Measurements from ENCODE around the gene RESF1.
"Not testable (repeated sequence)": the region's sequence is repeated elsewhere in the genome, so short reads cannot be mapped to it uniquely, and the experiment has no call there.

The RESF1 gene

GRCh38 chr12:31948697-31949359, 10.4 kb upstream of the RESF1 start:
- not testable (repeated sequence) for H3K9ac ChIP-seq (ENCODE audit: low read length); H3K4me1 ChIP-seq (ENCODE audit: control insufficient read depth, insufficient read depth, low read length); H3K4me3 ChIP-seq (ENCODE audit: low read depth, low read length); H3K27me3 ChIP-seq (ENCODE audit: control insufficient read depth, insufficient read depth, low read length); H3K27ac ChIP-seq (ENCODE audit: low read depth, low read length); H3K36me3 ChIP-seq (ENCODE audit: control insufficient read depth, insufficient read depth, low read length)
- peaks cover 62% of the 10 kb centered on the region for H3K9me3 ChIP-seq (ENCODE audit: control insufficient read depth, insufficient read depth, low read depth, low read length)

- Histone ChIP-seq H3K27ac (ENCODE audit: low read depth, low read length) (no peak overlapping the region), H3K4me1 (ENCODE audit: control insufficient read depth, insufficient read depth, low read length) (no peaks in the 10 kb centered on the region), H3K36me3 (ENCODE audit: control insufficient read depth, insufficient read depth, low read length) (no peaks in the 10 kb centered on the region), H3K9me3 (ENCODE audit: control insufficient read depth, insufficient read depth, low read depth, low read length) (peaks cover 54% of the 10 kb centered on the region), H3K9ac (ENCODE audit: low read length) (no peak overlapping the region), H3K4me3 (ENCODE audit: low read depth, low read length) (no peak overlapping the region), H3K27me3 (ENCODE audit: control insufficient read depth, insufficient read depth, low read length) (no peaks in the 10 kb centered on the region)
Measured at GRCh38 chr12:31950088-31950487, 9.1 kb upstream of the RESF1 start.

GRCh38 chr12:31950492-31950891, 8.7 kb upstream of the RESF1 start:
- H3K27ac ChIP-seq (ENCODE audit: low read depth, low read length): no peak overlapping the region
- H3K9me3 ChIP-seq (ENCODE audit: control insufficient read depth, insufficient read depth, low read depth, low read length): peaks cover 52% of the 10 kb centered on the region
- H3K27me3 ChIP-seq (ENCODE audit: control insufficient read depth, insufficient read depth, low read length): no peaks in the 10 kb centered on the region
- no peaks in the 10 kb centered on the region for H3K36me3 ChIP-seq (ENCODE audit: control insufficient read depth, insufficient read depth, low read length)
- H3K9ac ChIP-seq (ENCODE audit: low read length): no peak overlapping the region
- no peak overlapping the region for H3K4me3 ChIP-seq (ENCODE audit: low read depth, low read length)
- H3K4me1 ChIP-seq (ENCODE audit: control insufficient read depth, insufficient read depth, low read length): no peaks in the 10 kb centered on the region

GRCh38 chr12:31951008-31951407, 8.2 kb upstream of the RESF1 start:
- H3K9ac ChIP-seq (ENCODE audit: low read length): no peak overlapping the region
- no peak overlapping the region for H3K4me3 ChIP-seq (ENCODE audit: low read depth, low read length)
- H3K9me3 ChIP-seq (ENCODE audit: control insufficient read depth, insufficient read depth, low read depth, low read length): peaks cover 47% of the 10 kb centered on the region
- no peaks in the 10 kb centered on the region for H3K4me1 ChIP-seq (ENCODE audit: control insufficient read depth, insufficient read depth, low read length)
- no peak overlapping the region for H3K27ac ChIP-seq (ENCODE audit: low read depth, low read length)
- no peaks in the 10 kb centered on the region for H3K27me3 ChIP-seq (ENCODE audit: control insufficient read depth, insufficient read depth, low read length)
- H3K36me3 ChIP-seq (ENCODE audit: control insufficient read depth, insufficient read depth, low read length): no peaks in the 10 kb centered on the region

GRCh38 chr12:31951939-31952338, 7.3 kb upstream of the RESF1 start:
- no peaks in the 10 kb centered on the region for H3K27me3 ChIP-seq (ENCODE audit: control insufficient read depth, insufficient read depth, low read length)
- no peak overlapping the region for H3K9ac ChIP-seq (ENCODE audit: low read length)
- H3K4me1 ChIP-seq (ENCODE audit: control insufficient read depth, insufficient read depth, low read length): no peaks in the 10 kb centered on the region
- H3K9me3 ChIP-seq (ENCODE audit: control insufficient read depth, insufficient read depth, low read depth, low read length): peaks cover 45% of the 10 kb centered on the region
- no peaks in the 10 kb centered on the region; the same call in 1 of the 2 replicates for H3K36me3 ChIP-seq (ENCODE audit: control insufficient read depth, insufficient read depth, low read length)
- H3K4me3 ChIP-seq (ENCODE audit: low read depth, low read length): no peak overlapping the region
- no peak overlapping the region for H3K27ac ChIP-seq (ENCODE audit: low read depth, low read length)

GRCh38 chr12:31952418-31952817, 6.8 kb upstream of the RESF1 start:
- Histone ChIP-seq H3K4me3 (ENCODE audit: low read depth, low read length) (no peak overlapping the region), H3K9ac (ENCODE audit: low read length) (no peak overlapping the region), H3K27me3 (ENCODE audit: control insufficient read depth, insufficient read depth, low read length) (no peaks in the 10 kb centered on the region), H3K36me3 (ENCODE audit: control insufficient read depth, insufficient read depth, low read length) (no peaks in the 10 kb centered on the region; the same call in 1 of the 2 replicates), H3K9me3 (ENCODE audit: control insufficient read depth, insufficient read depth, low read depth, low read length) (peaks cover 43% of the 10 kb centered on the region), H3K27ac (ENCODE audit: low read depth, low read length) (no peak overlapping the region), H3K4me1 (ENCODE audit: control insufficient read depth, insufficient read depth, low read length) (no peaks in the 10 kb centered on the region)

GRCh38 chr12:31954925-31955858, 4.0 kb upstream of the RESF1 start:
- Histone ChIP-seq H3K9ac (ENCODE audit: low read length) (no peak overlapping the region), H3K4me3 (ENCODE audit: low read depth, low read length) (no peak overlapping the region), H3K9me3 (ENCODE audit: control insufficient read depth, insufficient read depth, low read depth, low read length) (peaks cover 25% of the 10 kb centered on the region; the same call in 1 of the 2 replicates), H3K4me1 (ENCODE audit: control insufficient read depth, insufficient read depth, low read length) (peaks cover 8% of the 10 kb centered on the region), H3K36me3 (ENCODE audit: control insufficient read depth, insufficient read depth, low read length) (no peaks in the 10 kb centered on the region; the same call in 1 of the 2 replicates), H3K27ac (ENCODE audit: low read depth, low read length) (no peak overlapping the region), H3K27me3 (ENCODE audit: control insufficient read depth, insufficient read depth, low read length) (no peaks in the 10 kb centered on the region)

GRCh38 chr12:31958569-31959160, 550 bp upstream of the RESF1 start:
- Histone ChIP-seq H3K9me3 (ENCODE audit: control insufficient read depth, insufficient read depth, low read depth, low read length) (peaks cover 9% of the 10 kb centered on the region; the same call in 1 of the 2 replicates), H3K36me3 (ENCODE audit: control insufficient read depth, insufficient read depth, low read length) (peaks cover 35% of the 10 kb centered on the region), H3K27me3 (ENCODE audit: control insufficient read depth, insufficient read depth, low read length) (no peaks in the 10 kb centered on the region), H3K9ac (ENCODE audit: low read length) (peak overlapping the region; percentile 99), H3K4me1 (ENCODE audit: control insufficient read depth, insufficient read depth, low read length) (peaks cover 27% of the 10 kb centered on the region), H3K27ac (ENCODE audit: low read depth, low read length) (peak overlapping the region; percentile 80; the same call in 1 of the 2 replicates), H3K4me3 (ENCODE audit: low read depth, low read length) (peak overlapping the region; percentile 100)

- Histone ChIP-seq H3K36me3 (ENCODE audit: control insufficient read depth, insufficient read depth, low read length) (peaks cover 47% of the 10 kb centered on the region), H3K9me3 (ENCODE audit: control insufficient read depth, insufficient read depth, low read depth, low read length) (peaks cover 14% of the 10 kb centered on the region; the same call in 1 of the 2 replicates), H3K4me3 (ENCODE audit: low read depth, low read length) (peak overlapping the region; percentile 100), H3K27ac (ENCODE audit: low read depth, low read length) (peak overlapping the region; percentile 80; the same call in 1 of the 2 replicates), H3K9ac (ENCODE audit: low read length) (peak overlapping the region; percentile 99), H3K4me1 (ENCODE audit: control insufficient read depth, insufficient read depth, low read length) (peaks cover 27% of the 10 kb centered on the region), H3K27me3 (ENCODE audit: control insufficient read depth, insufficient read depth, low read length) (no peaks in the 10 kb centered on the region)
Measured at GRCh38 chr12:31959701-31960391, 631 bp downstream of the RESF1 start.

- H3K9me3 ChIP-seq (ENCODE audit: control insufficient read depth, insufficient read depth, low read depth, low read length): peaks cover 15% of the 10 kb centered on the region; the same call in 1 of the 2 replicates
- H3K36me3 ChIP-seq (ENCODE audit: control insufficient read depth, insufficient read depth, low read length): peaks cover 59% of the 10 kb centered on the region
- H3K27me3 ChIP-seq (ENCODE audit: control insufficient read depth, insufficient read depth, low read length): no peaks in the 10 kb centered on the region
- H3K9ac ChIP-seq (ENCODE audit: low read length): peak overlapping the region; percentile 99
- peak overlapping the region; percentile 100 for H3K4me3 ChIP-seq (ENCODE audit: low read depth, low read length)
- H3K4me1 ChIP-seq (ENCODE audit: control insufficient read depth, insufficient read depth, low read length): peaks cover 28% of the 10 kb centered on the region
- peak overlapping the region; percentile 80; the same call in 1 of the 2 replicates for H3K27ac ChIP-seq (ENCODE audit: low read depth, low read length)
Measured at GRCh38 chr12:31961137-31961536, 1.9 kb downstream of the RESF1 start.
